COR-L47 (cell line): ENCODE measurements around the gene MYO19.

Experiments
- DNase-seq: peaks from one replicate; lab custom pipeline; 2025; lab: John Stamatoyannopoulos, UW

Gene MYO19

DNA sequence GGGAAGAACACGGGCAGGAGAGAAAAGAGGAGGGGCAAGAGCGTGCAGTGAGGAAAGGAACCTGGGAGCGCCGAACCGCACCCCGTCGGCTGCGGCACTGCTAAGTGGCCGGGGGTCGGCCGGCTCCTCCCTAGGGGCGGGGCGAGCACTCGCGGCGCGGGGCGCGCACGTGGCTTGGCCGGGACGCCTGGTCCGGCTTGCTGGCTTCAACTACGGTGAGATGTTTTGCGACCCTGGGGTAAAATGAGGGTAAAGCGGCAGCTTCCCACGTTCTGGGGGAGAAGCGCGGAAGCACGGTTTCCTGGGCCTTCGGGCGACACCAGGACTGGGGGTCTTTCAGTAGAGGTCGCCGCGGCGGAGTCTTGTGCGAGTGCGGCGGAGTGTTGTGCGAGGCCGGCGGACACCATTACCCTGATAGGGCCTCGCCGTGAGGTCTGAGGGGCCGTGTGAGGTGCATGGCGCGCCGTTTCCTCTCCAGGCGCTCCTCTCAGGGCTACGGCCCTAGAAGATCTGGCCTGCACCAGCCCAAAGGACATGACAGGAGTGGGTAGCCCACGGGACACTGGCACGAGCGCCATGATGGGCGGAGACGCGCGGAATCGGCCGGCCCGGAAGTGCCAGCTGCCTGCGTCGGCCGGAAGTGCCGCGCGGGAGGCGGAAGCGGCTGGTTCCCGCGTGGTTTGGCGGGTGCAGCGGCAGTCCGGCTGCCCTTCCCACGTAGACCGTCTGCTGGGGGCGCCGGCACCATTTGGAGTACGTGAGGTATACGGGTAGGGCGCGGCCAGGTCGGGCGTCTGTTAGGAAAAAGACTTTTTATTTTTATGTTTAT, at the start of gene MYO19, which contains the start of gene PIGW:
Gene MYO19 (minus strand): TSS at position 29 of the 829 bp plus-strand sequence. CDS start 2,330 bp downstream, outside the sequence.
Gene PIGW (plus strand): TSS at position 148 of the 829 bp plus-strand sequence. CDS start 2,115 bp downstream, outside the sequence.
- peak; percentile 90 for DNase-seq

- DNase-seq: no peak
These were observed 49.1 kb upstream of the MYO19 start for GRCh38 chr17:36583787-36584186.

DNA sequence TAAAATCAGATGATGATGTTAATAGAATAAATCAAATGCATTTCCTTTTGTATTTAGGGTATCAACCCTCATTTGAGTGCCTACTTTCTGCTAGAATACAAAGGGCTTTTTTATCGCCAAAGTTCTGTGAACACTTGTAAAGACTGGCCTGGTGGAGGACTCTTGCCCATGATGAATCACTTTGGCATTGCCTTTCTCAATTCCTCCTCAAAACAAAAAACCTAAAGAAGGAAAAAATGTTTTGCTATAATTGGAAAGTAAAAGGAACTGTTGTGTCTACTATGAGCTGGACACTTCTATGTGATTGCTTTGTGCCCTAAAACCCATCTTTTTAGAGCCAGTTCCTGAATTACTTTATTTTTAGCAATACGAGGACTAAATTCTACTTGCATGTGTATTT, 44.0 kb upstream of the MYO19 start:
- DNase-seq: no peak

DNA sequence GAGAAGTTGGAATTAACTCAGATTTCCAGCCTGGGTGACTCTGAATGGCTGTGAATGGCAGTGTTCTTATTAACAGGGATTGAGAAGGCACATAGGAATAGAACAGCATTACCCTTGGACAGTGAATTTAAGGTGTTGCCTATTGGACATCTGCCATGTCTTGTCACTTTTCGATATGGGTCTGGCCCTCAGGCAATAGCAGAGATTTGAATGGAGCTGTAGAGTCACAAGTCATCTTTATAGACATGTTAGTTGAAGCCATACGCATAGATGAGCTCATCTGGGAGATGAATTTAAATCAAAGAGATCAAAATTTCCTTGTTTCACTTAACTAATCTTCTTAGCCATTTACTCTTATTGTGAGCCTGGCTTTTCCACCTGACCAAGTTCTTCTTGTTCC, 42.1 kb upstream of the MYO19 start:
- no peak for DNase-seq

DNA sequence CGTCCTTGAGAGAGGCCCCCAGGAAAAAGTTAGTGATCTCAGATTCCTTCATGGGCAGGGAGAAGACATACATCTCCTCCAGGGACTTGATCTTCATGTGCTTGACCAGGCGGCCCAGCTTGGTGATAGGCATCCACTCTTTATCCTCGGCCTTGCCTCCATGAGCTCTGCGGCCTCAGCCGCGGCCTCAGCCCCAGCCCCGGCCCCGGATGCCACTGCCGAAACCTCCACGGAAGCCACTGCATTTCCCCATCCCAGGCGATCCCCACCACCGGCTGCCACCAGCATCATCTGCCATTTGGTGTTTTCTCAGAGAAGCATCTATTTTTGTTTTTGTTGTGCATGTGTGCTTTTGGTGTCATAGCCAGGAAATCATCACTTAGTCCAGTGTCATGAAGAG, 40.4 kb upstream of the MYO19 start:
- DNase-seq: no peak

DNA sequence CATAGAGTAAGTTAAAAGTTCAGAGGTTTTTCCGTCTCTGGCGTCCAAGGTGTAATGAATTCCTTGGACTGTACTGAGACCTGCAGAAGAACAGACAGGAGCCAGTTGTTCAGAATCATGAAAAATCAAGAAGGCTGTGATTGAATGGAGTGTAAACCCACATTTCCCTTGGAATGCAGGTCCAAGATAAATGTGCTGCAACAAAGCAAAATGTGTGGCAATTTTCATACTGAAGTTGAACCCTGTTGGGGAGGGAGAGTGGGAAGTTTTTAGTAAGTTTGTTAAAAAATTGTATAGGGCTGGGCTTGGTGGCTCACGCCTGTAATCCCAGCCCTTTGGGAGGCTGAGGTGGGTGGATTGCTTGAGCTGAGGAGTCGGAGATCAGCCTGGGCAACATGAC, 31.4 kb upstream of the MYO19 start:
- no peak for DNase-seq

- DNase-seq: no peak
These were observed 18.8 kb upstream of the MYO19 start for GRCh38 chr17:36553459-36553858.

DNA sequence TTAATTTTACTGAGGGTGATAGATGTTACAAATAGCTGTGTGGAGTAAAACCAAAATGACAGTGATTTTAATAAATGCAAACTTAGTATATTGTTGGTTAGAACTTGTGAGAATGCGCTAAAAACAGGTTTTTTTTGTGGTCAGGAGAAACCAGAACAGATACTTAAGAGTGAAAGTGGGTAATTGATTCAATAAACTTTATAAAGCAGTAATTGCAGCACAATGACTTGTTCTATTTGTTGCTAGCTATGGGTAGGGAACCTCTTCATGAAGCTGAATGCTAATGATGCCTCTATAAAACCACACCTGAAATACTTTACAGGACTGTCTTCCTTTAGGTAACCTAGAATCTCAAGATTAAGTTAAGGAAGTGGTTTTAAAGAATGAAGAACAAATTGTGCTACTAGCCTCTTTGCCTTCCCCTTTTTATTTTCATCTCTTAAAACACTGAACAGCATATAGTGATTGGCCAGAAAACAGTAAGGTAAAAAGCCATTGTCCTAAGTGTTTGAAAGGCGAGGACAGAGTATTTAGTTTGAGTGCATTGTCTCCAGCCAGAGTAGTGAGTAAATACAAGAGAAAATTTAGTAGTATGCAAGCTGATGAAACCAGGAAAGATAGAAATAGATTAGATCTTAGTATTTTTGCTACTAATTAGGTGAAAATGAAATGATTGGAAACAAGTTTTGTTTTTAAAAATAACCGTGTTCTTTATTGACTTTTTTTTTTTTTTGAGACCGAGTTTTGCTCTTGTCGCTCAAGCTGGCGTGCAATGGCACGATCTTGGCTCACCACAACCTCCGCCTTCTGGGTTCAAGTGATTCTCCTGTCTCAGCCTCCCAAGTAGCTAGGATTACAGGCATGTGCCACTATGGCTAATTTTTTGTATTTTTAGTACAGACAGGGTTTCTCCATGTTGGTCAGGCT, 16.1 kb upstream of the MYO19 start:
- no peak for DNase-seq

DNA sequence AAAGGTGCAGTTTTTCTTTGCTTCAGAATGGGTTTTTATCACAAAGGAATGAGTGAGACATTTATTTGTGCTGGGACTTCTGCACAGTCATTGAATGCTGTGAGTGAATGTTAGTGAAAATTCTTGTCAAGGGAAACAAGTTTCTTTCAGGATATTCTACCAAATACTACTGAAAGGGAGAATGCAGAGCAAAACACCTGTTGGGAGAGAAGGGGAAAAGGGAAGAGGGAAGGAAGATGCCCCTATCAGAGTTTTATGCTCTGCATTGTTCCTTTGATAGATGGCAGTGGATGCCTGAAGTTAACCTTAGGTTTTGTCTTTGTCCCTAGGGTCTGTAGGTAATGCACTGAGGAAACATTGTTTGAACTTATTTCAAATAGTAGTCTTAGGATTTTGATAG, 13.1 kb upstream of the MYO19 start:
- DNase-seq: no peak

GRCh38 chr17:36546418-36547093, 11.9 kb upstream of the MYO19 start:
- no peak for DNase-seq

GRCh38 chr17:36545465-36546417, 11.1 kb upstream of the MYO19 start:
- DNase-seq: peak; percentile 97

- no peak for DNase-seq
These were observed 10.4 kb upstream of the MYO19 start for GRCh38 chr17:36545077-36545464.

DNA sequence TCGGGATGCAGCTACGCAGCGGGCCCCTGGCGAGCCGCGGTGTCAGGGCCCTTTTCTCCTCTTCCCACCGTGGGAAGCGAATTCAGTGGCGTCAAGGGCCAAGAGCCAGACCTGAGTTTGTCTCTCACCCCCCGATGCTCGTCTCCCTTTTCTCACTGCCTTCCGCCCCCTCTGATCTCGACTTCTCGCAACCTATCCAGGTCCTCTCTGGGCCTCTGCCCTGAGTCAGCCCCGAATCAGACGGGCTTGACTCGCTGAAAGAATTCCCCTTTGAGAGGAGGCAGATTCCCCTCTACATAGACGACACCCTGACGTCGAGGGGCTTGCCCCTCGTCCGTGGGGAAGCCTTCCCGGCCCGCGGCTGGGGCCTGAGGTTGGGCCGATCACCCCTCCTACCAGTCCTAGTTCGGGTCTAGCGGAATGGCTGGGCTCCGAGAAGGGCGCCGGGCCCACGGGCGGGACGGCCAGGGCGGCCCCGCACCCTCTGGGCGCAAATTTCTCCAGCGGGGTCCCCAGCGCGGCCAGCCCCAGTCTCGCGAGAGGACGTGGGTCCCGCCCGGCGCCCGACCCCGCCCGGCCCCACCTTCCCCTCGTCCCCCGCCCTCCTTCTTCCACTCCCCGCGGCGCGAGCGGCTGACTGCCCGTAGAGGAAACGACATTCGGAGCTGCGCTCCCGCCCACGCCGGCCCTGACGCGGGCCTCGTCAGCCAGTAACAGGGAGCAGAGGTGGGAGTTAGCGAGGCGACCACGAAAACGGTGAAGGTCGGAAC, 9.8 kb upstream of the MYO19 start, which contains the start of gene GGNBP2:
Gene GGNBP2 (plus strand): TSS at position 613 of the 770 bp plus-strand sequence. CDS start 806 bp downstream, outside the sequence.
- DNase-seq: peak; percentile 92

DNA sequence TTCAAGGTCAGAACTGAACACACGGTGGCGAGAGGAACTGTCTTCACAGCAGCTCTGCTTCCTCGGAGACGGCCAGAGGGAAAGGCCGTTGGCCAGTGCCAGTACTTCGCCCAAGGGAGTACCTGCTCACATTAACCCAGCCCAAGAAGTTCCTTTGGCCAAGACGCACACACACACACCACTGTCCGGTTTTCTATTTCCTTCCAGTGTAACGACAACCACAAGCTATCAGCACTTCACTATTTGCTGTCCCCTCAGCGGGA, 9.3 kb upstream of the MYO19 start:
- DNase-seq: peak; percentile 58

DNA sequence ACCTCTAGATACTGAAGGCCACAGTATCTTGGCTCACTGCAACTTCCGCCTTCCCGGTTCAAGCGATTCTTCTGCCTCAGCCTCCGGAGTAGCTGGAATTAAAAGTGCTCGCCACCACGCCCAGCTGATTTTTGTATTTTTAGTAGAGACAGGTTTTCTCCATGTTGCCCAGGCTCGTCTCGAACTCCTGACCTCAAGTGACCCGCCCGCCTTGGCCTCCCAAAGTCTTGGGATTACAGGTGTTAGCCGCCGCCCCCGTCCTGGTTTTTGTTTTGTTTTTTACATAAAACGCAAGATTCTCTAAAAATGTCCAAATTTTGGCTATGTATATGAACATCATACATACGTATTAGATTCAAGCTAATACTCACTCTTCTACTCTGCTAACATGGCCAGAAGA, 8.1 kb upstream of the MYO19 start:
- DNase-seq: no peak

- DNase-seq: no peak
These were observed 6.0 kb upstream of the MYO19 start for GRCh38 chr17:36540696-36541095.

DNA sequence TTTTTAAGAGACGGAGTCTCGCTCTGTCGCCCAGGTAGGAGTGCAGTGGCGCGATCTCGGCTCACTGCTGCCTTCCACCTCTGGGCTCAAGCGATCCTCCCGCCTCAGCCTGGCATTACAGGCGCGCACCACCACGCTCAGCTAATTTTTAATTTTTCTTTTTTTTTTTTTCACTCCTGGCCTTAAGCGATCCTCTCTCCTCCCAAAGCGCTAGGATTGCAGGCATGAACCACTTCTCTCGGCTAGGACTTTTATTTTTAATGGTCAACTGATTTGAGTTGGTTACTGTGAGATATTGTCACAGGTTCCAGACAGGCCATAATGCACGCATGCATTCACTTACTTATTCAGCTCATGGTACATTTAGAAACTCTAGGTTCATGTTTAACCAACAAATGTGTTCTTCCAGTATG, 1.0 kb upstream of the MYO19 start:
- DNase-seq: no peak

DNA sequence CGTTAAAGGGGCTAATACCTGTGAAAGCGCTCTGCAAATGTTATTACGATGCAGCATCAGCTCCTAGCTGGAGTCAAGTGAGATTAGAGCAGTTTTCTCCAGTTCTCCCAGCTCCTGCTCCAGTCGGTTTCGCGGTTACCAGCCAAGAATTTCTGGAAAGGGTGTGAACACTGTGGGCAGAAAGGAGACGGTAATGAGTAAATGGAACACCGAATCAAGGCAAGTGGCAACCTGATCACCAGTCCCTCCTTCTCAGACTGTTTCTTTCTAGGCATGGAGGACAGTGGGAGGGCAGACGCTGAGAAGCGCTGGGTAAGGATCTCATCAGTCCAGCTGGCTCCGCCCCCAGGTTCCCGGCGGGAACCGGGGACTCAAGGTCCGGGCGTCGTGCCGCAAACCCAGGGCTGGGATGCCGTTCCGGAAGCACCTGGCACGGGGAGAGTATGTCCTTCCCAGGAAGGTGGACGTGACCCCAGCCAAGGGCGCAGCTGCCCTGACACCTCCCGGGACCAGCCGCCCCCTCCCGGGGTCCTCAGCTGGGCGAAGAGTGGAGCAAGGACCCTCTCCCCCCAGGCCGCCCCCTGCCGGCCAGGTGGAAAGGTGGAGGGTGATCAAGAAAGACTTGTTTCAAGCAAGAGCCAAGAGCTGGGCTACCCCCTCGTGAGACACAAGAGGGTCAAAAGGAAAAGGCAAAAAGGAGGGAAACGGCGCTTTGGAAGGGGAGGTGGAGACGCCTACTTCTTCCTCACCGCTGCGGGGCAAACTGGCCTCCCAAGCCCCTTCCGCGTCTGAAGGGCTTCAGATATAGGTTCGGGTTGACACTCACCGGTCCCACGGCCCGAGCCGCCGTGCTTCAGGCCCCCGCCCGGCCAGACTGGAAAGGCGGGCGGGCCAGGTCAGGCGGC, 481 bp downstream of the MYO19 start:
- peak; percentile 71 for DNase-seq

- DNase-seq: no peak
These were observed 2.2 kb downstream of the MYO19 start for GRCh38 chr17:36532435-36532975.
